ENCODE measurements around the gene CDH11.

DNA sequence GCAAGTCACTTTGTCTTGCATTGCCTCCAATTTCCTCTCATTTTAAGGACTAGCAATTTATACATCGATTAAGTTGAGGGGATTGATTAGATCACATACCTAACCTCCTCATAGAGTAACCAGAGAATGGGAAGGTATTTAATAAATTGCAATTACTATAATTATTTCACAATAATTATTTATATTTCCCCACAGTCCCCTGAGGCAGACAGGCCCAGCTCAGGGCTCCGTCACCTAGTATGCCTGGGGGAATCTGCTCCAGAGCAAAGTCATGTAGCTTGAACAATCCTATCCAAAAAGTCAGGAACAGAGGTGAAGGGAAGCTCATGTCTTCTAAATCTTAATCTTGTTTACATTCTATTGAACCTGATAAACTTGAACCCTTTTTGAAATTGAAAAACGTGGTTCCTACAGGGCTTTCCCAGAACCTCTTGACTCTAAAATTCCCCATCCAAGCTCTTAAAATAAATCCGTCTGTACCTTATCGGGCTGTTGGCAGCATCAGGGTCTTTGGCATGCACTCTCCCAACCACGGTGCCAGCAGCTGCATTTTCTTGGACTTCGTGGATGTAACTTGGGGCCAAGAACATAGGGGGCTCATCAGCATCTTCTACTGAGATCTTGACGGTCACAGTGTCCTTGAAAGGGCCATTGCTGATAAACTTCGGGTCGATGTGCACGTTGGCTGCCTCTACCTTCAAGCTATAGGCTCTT lies 140.1 kb downstream of the CDH11 start:
- TF ChIP-seq, protein P1, sequence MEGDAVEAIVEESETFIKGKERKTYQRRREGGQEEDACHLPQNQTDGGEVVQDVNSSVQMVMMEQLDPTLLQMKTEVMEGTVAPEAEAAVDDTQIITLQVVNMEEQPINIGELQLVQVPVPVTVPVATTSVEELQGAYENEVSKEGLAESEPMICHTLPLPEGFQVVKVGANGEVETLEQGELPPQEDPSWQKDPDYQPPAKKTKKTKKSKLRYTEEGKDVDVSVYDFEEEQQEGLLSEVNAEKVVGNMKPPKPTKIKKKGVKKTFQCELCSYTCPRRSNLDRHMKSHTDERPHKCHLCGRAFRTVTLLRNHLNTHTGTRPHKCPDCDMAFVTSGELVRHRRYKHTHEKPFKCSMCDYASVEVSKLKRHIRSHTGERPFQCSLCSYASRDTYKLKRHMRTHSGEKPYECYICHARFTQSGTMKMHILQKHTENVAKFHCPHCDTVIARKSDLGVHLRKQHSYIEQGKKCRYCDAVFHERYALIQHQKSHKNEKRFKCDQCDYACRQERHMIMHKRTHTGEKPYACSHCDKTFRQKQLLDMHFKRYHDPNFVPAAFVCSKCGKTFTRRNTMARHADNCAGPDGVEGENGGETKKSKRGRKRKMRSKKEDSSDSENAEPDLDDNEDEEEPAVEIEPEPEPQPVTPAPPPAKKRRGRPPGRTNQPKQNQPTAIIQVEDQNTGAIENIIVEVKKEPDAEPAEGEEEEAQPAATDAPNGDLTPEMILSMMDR (conservative IDR thresholded peaks at IDR 0.05 in 1 of 2, IDR thresholded peaks at IDR 0.05 in 1 of 2; ENCODE audit: low read depth in 1 of 2, low read length in 2 of 2): no peak
- TF ChIP-seq EZH2 (IDR thresholded peaks at IDR 0.05; ENCODE audit: low read length, missing control alignments): no peak
